C4-2B (cell line): ENCODE results near the gene HIRA.

Source experiments
- ZFX ChIP-seq: fragments of 450-650 bp; IDR thresholded peaks from 2 replicates; pipeline ENCODE4 v1.6.1; 2017
- TF ChIP-seq, protein P1 (sequence below): fragments of 450-650 bp; conservative IDR thresholded peaks from 2 replicates; pipeline ENCODE4 v1.5.1; 2017; ENCODE audit warnings: mild to moderate bottlenecking

DNA sequence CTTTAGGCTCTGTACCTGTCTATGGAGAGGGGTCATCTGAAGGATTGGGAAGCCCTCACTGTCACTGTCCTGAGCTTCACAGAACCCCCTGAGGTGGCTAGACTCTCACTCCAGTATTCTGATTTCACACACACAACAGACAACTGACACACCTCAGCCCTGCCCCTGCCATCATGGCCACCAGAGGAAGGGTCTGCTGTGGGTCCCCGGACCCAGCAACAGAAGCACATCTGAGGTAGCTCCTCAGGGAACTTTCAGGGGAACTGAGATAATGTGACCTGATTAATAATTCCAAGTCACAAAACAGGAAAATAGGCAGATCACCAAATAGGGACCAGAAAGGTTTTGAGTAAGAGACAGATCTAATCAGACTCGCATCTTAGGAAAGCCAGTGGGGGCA is 23.5 kb upstream of the HIRA start:
- TF ChIP-seq, protein P1, sequence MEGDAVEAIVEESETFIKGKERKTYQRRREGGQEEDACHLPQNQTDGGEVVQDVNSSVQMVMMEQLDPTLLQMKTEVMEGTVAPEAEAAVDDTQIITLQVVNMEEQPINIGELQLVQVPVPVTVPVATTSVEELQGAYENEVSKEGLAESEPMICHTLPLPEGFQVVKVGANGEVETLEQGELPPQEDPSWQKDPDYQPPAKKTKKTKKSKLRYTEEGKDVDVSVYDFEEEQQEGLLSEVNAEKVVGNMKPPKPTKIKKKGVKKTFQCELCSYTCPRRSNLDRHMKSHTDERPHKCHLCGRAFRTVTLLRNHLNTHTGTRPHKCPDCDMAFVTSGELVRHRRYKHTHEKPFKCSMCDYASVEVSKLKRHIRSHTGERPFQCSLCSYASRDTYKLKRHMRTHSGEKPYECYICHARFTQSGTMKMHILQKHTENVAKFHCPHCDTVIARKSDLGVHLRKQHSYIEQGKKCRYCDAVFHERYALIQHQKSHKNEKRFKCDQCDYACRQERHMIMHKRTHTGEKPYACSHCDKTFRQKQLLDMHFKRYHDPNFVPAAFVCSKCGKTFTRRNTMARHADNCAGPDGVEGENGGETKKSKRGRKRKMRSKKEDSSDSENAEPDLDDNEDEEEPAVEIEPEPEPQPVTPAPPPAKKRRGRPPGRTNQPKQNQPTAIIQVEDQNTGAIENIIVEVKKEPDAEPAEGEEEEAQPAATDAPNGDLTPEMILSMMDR: no peak
- no peak for TF ChIP-seq ZFX
